HCT116 (cell line): Measurements from ENCODE around the gene ACTN1.

Experiments used
- CEBPB ChIP-seq: IDR thresholded peaks from 2 replicates; pipeline ENCODE4 v1.6.1; 2012; ENCODE audit warnings: low read depth
- CTCF ChIP-seq, 3 experiments: fragments of 200-600 bp in 1 of 3; sonication (generic) in 1 of 3; IDR thresholded peaks in 2 of 3; conservative IDR thresholded peaks in 1 of 3; 2 replicates each; pipeline ENCODE4 v1.5.1; 2012 to 2017; ENCODE audit warnings: low read depth in 2 of 3, low read length in 2 of 3, antibody characterized with exemption in 1 of 3, borderline replicate concordance in 1 of 3, control low read depth in 1 of 3, mild to moderate bottlenecking in 1 of 3, mixed read lengths in 1 of 3, mixed run types in 1 of 3, moderate library complexity in 1 of 3; ENCODE audit not compliant: insufficient read depth in 1 of 3
- EGR1 ChIP-seq: IDR thresholded peaks from 2 replicates; pipeline ENCODE4 v1.6.1; 2012; ENCODE audit warnings: low read depth
- EZH2 ChIP-seq: fragments of 200-600 bp; sonication (generic); IDR thresholded peaks from 2 replicates; pipeline ENCODE4 v1.6.1; 2017; ENCODE audit warnings: antibody characterized with exemption, mixed run types
- EZH2phosphoT487 ChIP-seq: fragments of 200-600 bp; IDR thresholded peaks from 2 replicates; pipeline ENCODE4 v1.6.1; 2018; ENCODE audit warnings: antibody characterized with exemption, borderline replicate concordance
- JUND ChIP-seq: IDR thresholded peaks from 2 replicates; pipeline ENCODE4 v1.6.1; 2012
- MAX ChIP-seq: IDR thresholded peaks from 2 replicates; pipeline ENCODE4 v1.6.1; 2012
- POLR2A ChIP-seq: IDR thresholded peaks from 2 replicates; pipeline ENCODE4 v1.7.0; 2011; ENCODE audit warnings: borderline replicate concordance; ENCODE audit not compliant: insufficient read depth, insufficient read length; ENCODE audit errors: extremely low read depth
- POLR2AphosphoS5 ChIP-seq: IDR thresholded peaks from 2 replicates; pipeline ENCODE4 v1.6.1; 2011; ENCODE audit warnings: mild to moderate bottlenecking, low read depth, low read length, moderate library complexity
- RAD21 ChIP-seq: IDR thresholded peaks from 2 replicates; pipeline ENCODE4 v1.6.1; 2012; ENCODE audit warnings: low read depth, mild to moderate bottlenecking
- SIN3A ChIP-seq: IDR thresholded peaks from 2 replicates; pipeline ENCODE4 v1.6.1; 2012; ENCODE audit warnings: low read depth
- SP1 ChIP-seq: IDR thresholded peaks from 2 replicates; pipeline ENCODE4 v1.6.1; 2012; ENCODE audit warnings: low read depth
- ZBTB33 ChIP-seq: IDR thresholded peaks from 2 replicates; pipeline ENCODE4 v1.6.1; 2011; ENCODE audit warnings: mild to moderate bottlenecking, low read length, moderate library complexity; ENCODE audit not compliant: insufficient replicate concordance; ENCODE audit errors: extremely low read depth

GRCh38 chr14:68857516-68858070 lies 121.5 kb downstream of the ACTN1 start:
- TF ChIP-seq CTCF (IDR thresholded peaks at IDR 0.05 in 2 of 3, conservative IDR thresholded peaks at IDR 0.05 in 1 of 3; ENCODE audit: borderline replicate concordance in 1 of 3, insufficient read depth in 1 of 3, low read depth in 2 of 3, low read length in 2 of 3) (no peak), SP1 (no peak), EZH2 (no peak), EGR1 (no peak), MAX (no peak), POLR2AphosphoS5 (no peak), POLR2A (no peak), CEBPB (no peak), JUND (no peak), RAD21 (no peak), SIN3A (no peak), ZBTB33 (no peak), EZH2phosphoT487 (no peak)
